A673 (cell line): ENCODE measurements around the gene CHIA.

ENCODE experiments used
- EZH2 ChIP-seq: fragments of 200-600 bp; sonication (generic); IDR thresholded peaks from 2 replicates; pipeline ENCODE4 v1.6.1; 2017; ENCODE audit warnings: borderline replicate concordance, low read depth, mild to moderate bottlenecking, mixed read lengths, antibody characterized with exemption, low read length; ENCODE audit not compliant: poor library complexity, severe bottlenecking
- TF ChIP-seq, protein P1 (sequence below): fragments of 300-800, 200-600 bp; sonication (generic); conservative IDR thresholded peaks from 2 replicates; pipeline ENCODE4 v1.5.1; 2017; ENCODE audit warnings: low read depth, mild to moderate bottlenecking, antibody characterized with exemption, low read length, moderate library complexity, mixed read lengths

DNA sequence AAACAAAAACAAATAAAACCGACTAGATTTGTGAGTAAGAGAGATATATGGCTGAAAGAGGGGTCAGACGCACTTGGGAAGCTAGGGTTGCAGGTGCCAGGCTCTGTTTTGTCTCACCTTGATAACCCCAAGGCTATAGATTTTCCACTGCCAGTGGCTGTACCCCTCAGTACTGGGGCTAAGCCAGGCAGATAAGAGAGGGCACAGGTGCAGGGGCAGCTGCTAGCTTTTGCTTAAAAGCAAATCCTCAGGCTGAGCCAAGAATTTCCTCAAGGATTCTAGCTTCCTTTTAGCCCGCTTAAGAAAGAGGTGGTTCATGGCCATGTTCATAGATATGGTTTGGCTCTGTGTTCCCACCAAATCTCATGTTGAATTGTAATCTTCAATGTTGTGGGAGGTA is 79.0 kb downstream of the CHIA start:
- TF ChIP-seq, protein P1, sequence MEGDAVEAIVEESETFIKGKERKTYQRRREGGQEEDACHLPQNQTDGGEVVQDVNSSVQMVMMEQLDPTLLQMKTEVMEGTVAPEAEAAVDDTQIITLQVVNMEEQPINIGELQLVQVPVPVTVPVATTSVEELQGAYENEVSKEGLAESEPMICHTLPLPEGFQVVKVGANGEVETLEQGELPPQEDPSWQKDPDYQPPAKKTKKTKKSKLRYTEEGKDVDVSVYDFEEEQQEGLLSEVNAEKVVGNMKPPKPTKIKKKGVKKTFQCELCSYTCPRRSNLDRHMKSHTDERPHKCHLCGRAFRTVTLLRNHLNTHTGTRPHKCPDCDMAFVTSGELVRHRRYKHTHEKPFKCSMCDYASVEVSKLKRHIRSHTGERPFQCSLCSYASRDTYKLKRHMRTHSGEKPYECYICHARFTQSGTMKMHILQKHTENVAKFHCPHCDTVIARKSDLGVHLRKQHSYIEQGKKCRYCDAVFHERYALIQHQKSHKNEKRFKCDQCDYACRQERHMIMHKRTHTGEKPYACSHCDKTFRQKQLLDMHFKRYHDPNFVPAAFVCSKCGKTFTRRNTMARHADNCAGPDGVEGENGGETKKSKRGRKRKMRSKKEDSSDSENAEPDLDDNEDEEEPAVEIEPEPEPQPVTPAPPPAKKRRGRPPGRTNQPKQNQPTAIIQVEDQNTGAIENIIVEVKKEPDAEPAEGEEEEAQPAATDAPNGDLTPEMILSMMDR: no peak
- no peak for TF ChIP-seq EZH2
